GM12878 (cell line): ENCODE results near the gene XIRP1. TPM values are rescaled to one million over a fixed set of nuclear protein-coding genes. Genes with fewer than 3 reads are reported as not detected.

ENCODE experiments used
- ATAC-seq: fragments of 200-7000 bp; cut with Tn5 transposase; 3 replicates; pipeline ENCODE4 v1.9.1; 2020; ENCODE audit warnings: mild to moderate bottlenecking, moderate library complexity
- BruUV-seq: library from RNA; stranded (reverse); fragments of 400-500 nt; replicated peaks from 2 replicates; lab custom pipeline; 2021; lab: Mats Ljungman, UMichigan
- CTCF ChIA-PET: fragments of 300-600 bp; sonication (Branson Sonifier 250); formaldehyde crosslinking; extraction: SDS; loops from one replicate; lab custom pipeline; 2021; ENCODE audit warnings: inconsistent platforms; lab: Yijun Ruan, JAX
- POLR2A ChIA-PET: fragments of 350-600 bp; formaldehyde crosslinking; extraction: SDS; loops from one replicate; lab custom pipeline; 2021; ENCODE audit warnings: inconsistent platforms; lab: Charles Lee
- RAD21 ChIA-PET: fragments of 300-600 bp; sonication (Branson Sonifier 250); formaldehyde crosslinking; loops from one replicate; lab custom pipeline; 2023; ENCODE audit warnings: antibody characterized with exemption; ENCODE audit not compliant: unreplicated experiment; lab: Charles Lee
- SMC1A ChIA-PET: fragments of 300-600 bp; sonication (Branson Sonifier 250); formaldehyde crosslinking; loops from one replicate; lab custom pipeline; 2023; ENCODE audit not compliant: unreplicated experiment, uncharacterized antibody; lab: Charles Lee
- DNase-seq: peaks from one replicate; pipeline ENCODE4 v3.0.0-alpha.2; 2011; ENCODE audit warnings: low read depth, low spot score
- FAIRE-seq: peaks from 3 replicates; lab custom pipeline; 2011; peaks lifted over from hg19 to GRCh38; lab: Jason Lieb, UNC
- H2AFZ ChIP-seq: 2 replicates; pipeline ENCODE4 v1.6.0; 2011; ENCODE audit warnings: low read depth, low read length, control low read depth; ENCODE audit not compliant: control insufficient read depth
- H3K27ac ChIP-seq: 2 replicates; pipeline ENCODE4 v1.5.1; 2011; ENCODE audit warnings: control low read depth; ENCODE audit not compliant: control insufficient read depth, insufficient read depth
- H3K27me3 ChIP-seq, 2 experiments: replicated peaks in 1 of 2; 2 replicates each; pipeline versions ENCODE4 v1.6.0 to v1.6.1; 2011; ENCODE audit warnings: low read length in 1 of 2; ENCODE audit not compliant: control insufficient read depth in 2 of 2, insufficient read depth in 2 of 2
- H3K36me3 ChIP-seq, 2 experiments: 2 replicates each; pipeline ENCODE4 v1.5.1; 2011; ENCODE audit warnings: low read length in 1 of 2; ENCODE audit not compliant: control insufficient read depth in 2 of 2, insufficient read depth in 2 of 2
- H3K4me1 ChIP-seq: 2 replicates; pipeline ENCODE4 v1.6.1; 2011; ENCODE audit warnings: mild to moderate bottlenecking, low read length, moderate library complexity, mixed read lengths; ENCODE audit not compliant: control insufficient read depth, insufficient read depth
- H3K4me2 ChIP-seq: 2 replicates; pipeline ENCODE4 v1.6.0; 2011; ENCODE audit warnings: control low read depth; ENCODE audit not compliant: control insufficient read depth, insufficient read depth
- H3K4me3 ChIP-seq: fragments of 200-600 bp; sonication (generic); 2 replicates; pipeline ENCODE4 v1.5.1; 2016
- H3K79me2 ChIP-seq: 2 replicates; pipeline ENCODE4 v1.6.0; 2011; ENCODE audit warnings: low read length; ENCODE audit not compliant: control insufficient read depth, insufficient read depth
- H3K9ac ChIP-seq: 2 replicates; pipeline ENCODE4 v1.8.0; 2011; ENCODE audit warnings: low read length, control low read depth, mixed read lengths; ENCODE audit not compliant: control insufficient read depth, insufficient read depth
- H3K9me3 ChIP-seq: replicated peaks from 3 replicates; pipeline ENCODE4 v1.5.1; 2011; ENCODE audit warnings: mild to moderate bottlenecking, low read length; ENCODE audit not compliant: control insufficient read depth, insufficient read depth
- H4K20me1 ChIP-seq: 2 replicates; pipeline ENCODE4 v1.6.0; 2011; ENCODE audit not compliant: control insufficient read depth, insufficient read depth
- CBX3 ChIP-seq: fragments of 200-600 bp; sonication (generic); IDR thresholded peaks from 2 replicates; pipeline ENCODE4 v1.6.1; 2016; ENCODE audit warnings: low read depth, borderline replicate concordance
- PAX8 ChIP-seq: fragments of 450-650 bp; IDR thresholded peaks from 2 replicates; pipeline ENCODE4 v1.6.1; 2017; ENCODE audit warnings: mild to moderate bottlenecking, moderate library complexity
- TCF12 ChIP-seq: IDR thresholded peaks from 2 replicates; pipeline ENCODE4 v1.6.1; 2011; ENCODE audit warnings: low read depth, mild to moderate bottlenecking, low read length
- ZNF217 ChIP-seq: fragments of 450-650 bp; IDR thresholded peaks from 2 replicates; pipeline ENCODE4 v1.6.1; 2017; ENCODE audit warnings: antibody characterized with exemption, mild to moderate bottlenecking
- ZNF622 ChIP-seq: fragments of 450-650 bp; IDR thresholded peaks from 2 replicates; pipeline ENCODE4 v1.6.1; 2017; ENCODE audit warnings: mild to moderate bottlenecking, inconsistent platforms
- WGBS: methylation state at CpG from one replicate; pipeline ENCODE4 v1.1.6; 2016; ENCODE audit warnings: low lambda C conversion rate; ENCODE audit not compliant: insufficient replicate concordance, insufficient coverage; ENCODE audit errors: missing lambda C conversion rate; 5-methylcytosine and 5-hydroxymethylcytosine counted together
- in situ Hi-C: fragments of 300-500 bp; cut with MboI; formaldehyde crosslinking; loops from 9 replicates; pipeline ENCODE4 v1.14.3; 2018; ENCODE audit warnings: mixed read lengths
- intact Hi-C: fragments of 100-400 bp; cut with micrococcal nuclease; formaldehyde crosslinking; loops from one replicate; pipeline ENCODE4 v1.14.2; 2022; ENCODE audit not compliant: unreplicated experiment
- polyA plus RNA-seq, 11 experiments: library from polyadenylated mRNA; depleted of rRNA in 4 of 11; unstranded in 6 of 11; stranded (reverse) in 5 of 11; fragments of >200 nt; fragmentation: Nextera tagmentation in 4 of 11; fragmentation: Illumina TruSeq in 1 of 11; extraction: Ambion mirVana in 4 of 11; extraction: Trizol in 1 of 11; gene quantifications; 1 replicate in 1 of 11; 2 replicates in 10 of 11; pipeline versions ENCODE4 v1.2.1 to v1.2.3, GENCODE V29; 2011 to 2016; ENCODE audit warnings: inconsistent platforms in 2 of 11, missing spikeins in 2 of 11, low read depth in 1 of 11
- total RNA-seq, 4 experiments: library from RNA; depleted of rRNA in 3 of 4; stranded (reverse); fragments of >200 nt in 3 of 4; fragmentation: Illumina TruSeq in 1 of 4; extraction: Trizol in 1 of 4; gene quantifications; 2 replicates each; pipeline versions ENCODE4 v1.2.1 to v1.2.3, GENCODE V29; 2013 to 2021
- TF ChIP-seq, protein P1 (sequence below): fragments of 450-650 bp; formaldehyde crosslinking; IDR thresholded peaks from 2 replicates; pipeline ENCODE4 v1.4.0; 2020; ENCODE audit warnings: mild to moderate bottlenecking, moderate library complexity
- TF ChIP-seq, protein P2 (sequence below): fragments of 450-650 bp; IDR thresholded peaks from 2 replicates; pipeline ENCODE4 v1.6.1; 2018; ENCODE audit warnings: mild to moderate bottlenecking, low read depth, moderate library complexity; ENCODE audit not compliant: partially characterized antibody

The XIRP1 gene
- total and polyA plus RNA-seq, 10 of the 15 experiments (the other 5 are each of a cell fraction or from before 2014, with no cell fraction given) = 0.03 to 0.38 (median 0.08) TPM; not detected in 1

DNA sequence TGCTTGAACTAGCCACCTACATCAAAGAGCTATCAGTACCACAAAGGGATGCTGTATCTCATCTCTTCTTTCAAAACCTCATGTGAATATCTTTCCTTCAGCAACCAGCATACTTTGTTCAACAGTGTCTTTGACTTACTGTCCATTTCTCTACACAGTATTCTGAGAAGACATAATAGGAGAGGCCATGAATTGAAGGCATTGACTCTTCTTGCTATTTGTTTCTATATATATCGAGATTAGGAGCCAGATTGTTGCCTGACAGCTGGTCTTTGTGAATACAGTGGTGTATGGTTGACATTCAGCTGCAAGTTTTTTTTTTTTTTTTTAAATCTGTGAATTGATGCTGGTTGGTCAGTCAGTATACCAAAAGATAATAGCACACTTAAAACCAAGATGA lies 26.9 kb downstream of the XIRP1 start:
- H3K4me2 ChIP-seq = no peak overlapping the region
- no peaks in the 10 kb centered on the region for H3K9me3 ChIP-seq
- no peak overlapping the region for H3K27ac ChIP-seq
- intact Hi-C loops (no loop called here), in situ Hi-C loops (no loop called here)
- ChIA-PET RAD21 (interaction anchor here (0.6 kb wide), 1 partner anchor 13 kb away, joined by 3 read pairs; no protein-coding TSS in a partner anchor), POLR2A (interaction anchor here (0.6 kb wide), 1 partner anchor 26 kb away, joined by 3 read pairs; no protein-coding TSS in a partner anchor), CTCF (interaction anchor here (0.6 to 6.1 kb wide), 5 partner anchors 10 to 649 kb away, joined by 3 to 28 read pairs (median 4); partner anchors contain the start of gene XIRP1), SMC1A (no interaction called here)
- H3K79me2 ChIP-seq = no peaks in the 10 kb centered on the region
- ATAC-seq (no peak), FAIRE-seq (no peak), DNase-seq (no peak)
- H2AFZ ChIP-seq = no peak overlapping the region
- H3K4me1 ChIP-seq = no peaks in the 10 kb centered on the region
- BruUV-seq = no TSS peak
- TF ChIP-seq ZNF217 = no peak
- TF ChIP-seq CBX3 = no peak
- TF ChIP-seq, protein P1, sequence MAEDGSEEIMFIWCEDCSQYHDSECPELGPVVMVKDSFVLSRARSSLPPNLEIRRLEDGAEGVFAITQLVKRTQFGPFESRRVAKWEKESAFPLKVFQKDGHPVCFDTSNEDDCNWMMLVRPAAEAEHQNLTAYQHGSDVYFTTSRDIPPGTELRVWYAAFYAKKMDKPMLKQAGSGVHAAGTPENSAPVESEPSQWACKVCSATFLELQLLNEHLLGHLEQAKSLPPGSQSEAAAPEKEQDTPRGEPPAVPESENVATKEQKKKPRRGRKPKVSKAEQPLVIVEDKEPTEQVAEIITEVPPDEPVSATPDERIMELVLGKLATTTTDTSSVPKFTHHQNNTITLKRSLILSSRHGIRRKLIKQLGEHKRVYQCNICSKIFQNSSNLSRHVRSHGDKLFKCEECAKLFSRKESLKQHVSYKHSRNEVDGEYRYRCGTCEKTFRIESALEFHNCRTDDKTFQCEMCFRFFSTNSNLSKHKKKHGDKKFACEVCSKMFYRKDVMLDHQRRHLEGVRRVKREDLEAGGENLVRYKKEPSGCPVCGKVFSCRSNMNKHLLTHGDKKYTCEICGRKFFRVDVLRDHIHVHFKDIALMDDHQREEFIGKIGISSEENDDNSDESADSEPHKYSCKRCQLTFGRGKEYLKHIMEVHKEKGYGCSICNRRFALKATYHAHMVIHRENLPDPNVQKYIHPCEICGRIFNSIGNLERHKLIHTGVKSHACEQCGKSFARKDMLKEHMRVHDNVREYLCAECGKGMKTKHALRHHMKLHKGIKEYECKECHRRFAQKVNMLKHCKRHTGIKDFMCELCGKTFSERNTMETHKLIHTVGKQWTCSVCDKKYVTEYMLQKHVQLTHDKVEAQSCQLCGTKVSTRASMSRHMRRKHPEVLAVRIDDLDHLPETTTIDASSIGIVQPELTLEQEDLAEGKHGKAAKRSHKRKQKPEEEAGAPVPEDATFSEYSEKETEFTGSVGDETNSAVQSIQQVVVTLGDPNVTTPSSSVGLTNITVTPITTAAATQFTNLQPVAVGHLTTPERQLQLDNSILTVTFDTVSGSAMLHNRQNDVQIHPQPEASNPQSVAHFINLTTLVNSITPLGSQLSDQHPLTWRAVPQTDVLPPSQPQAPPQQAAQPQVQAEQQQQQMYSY = no peak
- TF ChIP-seq TCF12 = no peak
- TF ChIP-seq PAX8 = no peak
- TF ChIP-seq ZNF622 = no peak
- TF ChIP-seq, protein P2, sequence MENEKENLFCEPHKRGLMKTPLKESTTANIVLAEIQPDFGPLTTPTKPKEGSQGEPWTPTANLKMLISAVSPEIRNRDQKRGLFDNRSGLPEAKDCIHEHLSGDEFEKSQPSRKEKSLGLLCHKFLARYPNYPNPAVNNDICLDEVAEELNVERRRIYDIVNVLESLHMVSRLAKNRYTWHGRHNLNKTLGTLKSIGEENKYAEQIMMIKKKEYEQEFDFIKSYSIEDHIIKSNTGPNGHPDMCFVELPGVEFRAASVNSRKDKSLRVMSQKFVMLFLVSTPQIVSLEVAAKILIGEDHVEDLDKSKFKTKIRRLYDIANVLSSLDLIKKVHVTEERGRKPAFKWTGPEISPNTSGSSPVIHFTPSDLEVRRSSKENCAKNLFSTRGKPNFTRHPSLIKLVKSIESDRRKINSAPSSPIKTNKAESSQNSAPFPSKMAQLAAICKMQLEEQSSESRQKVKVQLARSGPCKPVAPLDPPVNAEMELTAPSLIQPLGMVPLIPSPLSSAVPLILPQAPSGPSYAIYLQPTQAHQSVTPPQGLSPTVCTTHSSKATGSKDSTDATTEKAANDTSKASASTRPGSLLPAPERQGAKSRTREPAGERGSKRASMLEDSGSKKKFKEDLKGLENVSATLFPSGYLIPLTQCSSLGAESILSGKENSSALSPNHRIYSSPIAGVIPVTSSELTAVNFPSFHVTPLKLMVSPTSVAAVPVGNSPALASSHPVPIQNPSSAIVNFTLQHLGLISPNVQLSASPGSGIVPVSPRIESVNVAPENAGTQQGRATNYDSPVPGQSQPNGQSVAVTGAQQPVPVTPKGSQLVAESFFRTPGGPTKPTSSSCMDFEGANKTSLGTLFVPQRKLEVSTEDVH = no peak
- H3K9ac ChIP-seq = no peak overlapping the region
- no peak overlapping the region for H3K4me3 ChIP-seq
- no peaks in the 10 kb centered on the region; a peak in 1 of 4 replicates for H3K27me3 ChIP-seq
- H3K36me3 ChIP-seq = no peaks in the 10 kb centered on the region
- H4K20me1 ChIP-seq = no peaks in the 10 kb centered on the region
- WGBS = 5% methylated on average over 1 of the region's 1 CpG
